HepG2 (cell line): ENCODE data around the gene PSD. TPM values are rescaled to one million over a fixed set of nuclear protein-coding genes. Genes with fewer than 3 reads are reported as not detected.

Experiments used
- ATAC-seq: fragments of 200-7000 bp; cut with Tn5 transposase; 3 replicates; pipeline ENCODE4 v1.9.1; 2020; ENCODE audit warnings: mild to moderate bottlenecking, moderate library complexity
- BruUV-seq: library from RNA; stranded (reverse); fragments of 400-500 nt; replicated peaks from 2 replicates; lab custom pipeline; 2021; lab: Mats Ljungman, UMichigan
- CTCF ChIA-PET: fragments of 300-600 bp; formaldehyde crosslinking; extraction: SDS; loops from one replicate; lab custom pipeline; 2021; ENCODE audit warnings: low total read pairs, inconsistent platforms, low intra/inter-chr PET ratio; lab: Yijun Ruan, JAX
- POLR2A ChIA-PET: fragments of 350-600 bp; sonication (Branson Sonifier 250); formaldehyde crosslinking; loops from one replicate; lab custom pipeline; 2020; ENCODE audit warnings: antibody characterized with exemption, inconsistent platforms; lab: Yijun Ruan, JAX
- DNase-seq: peaks from one replicate; pipeline ENCODE4 v3.0.0-alpha.2; 2015; ENCODE audit warnings: low spot score
- FAIRE-seq: peaks from 3 replicates; lab custom pipeline; 2011; peaks lifted over from hg19 to GRCh38; lab: Jason Lieb, UNC
- H2AFZ ChIP-seq: one replicate; pipeline ENCODE4 v1.6.1; 2011; ENCODE audit warnings: low read length, inconsistent platforms
- H3K27ac ChIP-seq: fragments of 300-600 bp; 3 replicates; pipeline ENCODE4 v1.8.0; 2011; ENCODE audit warnings: mixed run types, mild to moderate bottlenecking, mixed read lengths, low read length, inconsistent platforms; ENCODE audit not compliant: insufficient read depth; ENCODE audit errors: extremely low read length
- H3K27me3 ChIP-seq, 2 experiments: fragments of 200-600 bp in 1 of 2; 2 replicates in 1 of 2; 3 replicates in 1 of 2; pipeline versions ENCODE4 v1.6.0 to v1.8.0; 2011; ENCODE audit warnings: low read length in 2 of 2, mild to moderate bottlenecking in 2 of 2, moderate library complexity in 2 of 2, inconsistent platforms in 1 of 2; ENCODE audit not compliant: insufficient read depth in 2 of 2, control insufficient read depth in 1 of 2
- H3K36me3 ChIP-seq, 2 experiments: fragments of 200-600 bp in 1 of 2; replicated peaks in 1 of 2; 2 replicates in 1 of 2; 3 replicates in 1 of 2; pipeline versions ENCODE4 v1.5.1 to v1.8.0; 2011; ENCODE audit warnings: low read length in 2 of 2, inconsistent platforms in 1 of 2; ENCODE audit not compliant: insufficient read depth in 2 of 2, control insufficient read depth in 1 of 2
- H3K4me1 ChIP-seq: 2 replicates; pipeline ENCODE4 v1.5.1; 2012; ENCODE audit warnings: low read length, inconsistent platforms; ENCODE audit not compliant: insufficient read depth
- H3K4me2 ChIP-seq: 2 replicates; pipeline ENCODE4 v1.6.0; 2011; ENCODE audit warnings: low read depth, low read length, inconsistent platforms
- H3K4me3 ChIP-seq, 3 experiments: fragments of 200-600 bp in 1 of 3; sonication (generic), shearing (Covaris generic) in 1 of 3; replicated peaks in 1 of 3; 2 replicates each; pipeline ENCODE4 v1.5.1; 2011 to 2016; ENCODE audit warnings: low read length in 3 of 3, inconsistent platforms in 2 of 3, low read depth in 2 of 3, mild to moderate bottlenecking in 2 of 3, control low read depth in 1 of 3, mixed read lengths in 1 of 3; ENCODE audit not compliant: insufficient read depth in 1 of 3
- H3K79me2 ChIP-seq: one replicate; pipeline ENCODE4 v1.6.1; 2011; ENCODE audit warnings: low read length, inconsistent platforms; ENCODE audit not compliant: insufficient read depth
- H3K9ac ChIP-seq: 2 replicates; pipeline ENCODE4 v1.6.0; 2011; ENCODE audit warnings: mild to moderate bottlenecking, low read depth, low read length, inconsistent platforms; ENCODE audit not compliant: insufficient read depth
- H3K9me3 ChIP-seq: 2 replicates; pipeline ENCODE4 v1.5.1; 2012; ENCODE audit warnings: mild to moderate bottlenecking, low read length
- H4K20me1 ChIP-seq: 2 replicates; pipeline ENCODE4 v1.6.0; 2011; ENCODE audit warnings: inconsistent platforms, mild to moderate bottlenecking, low read length, moderate library complexity; ENCODE audit not compliant: insufficient read depth
- GABPA ChIP-seq, 2 experiments: IDR thresholded peaks; 2 replicates each; pipeline ENCODE4 v1.6.1; 2011 to 2016; ENCODE audit warnings: low read depth in 2 of 2, low read length in 1 of 2, missing biosample characterization in 1 of 2, missing genetic modification characterization in 1 of 2
- HBP1 ChIP-seq: IDR thresholded peaks from 2 replicates; pipeline ENCODE4 v1.6.1; 2016; ENCODE audit warnings: low read depth, control low read depth
- HNRNPK ChIP-seq: fragments of 200-400 bp; formaldehyde crosslinking; IDR thresholded peaks from 2 replicates; pipeline ENCODE4 v1.6.1; 2018; ENCODE audit warnings: low read length, low read depth, moderate library complexity, mild to moderate bottlenecking; ENCODE audit not compliant: poor library complexity, severe bottlenecking
- TEF ChIP-seq: sonication (generic); formaldehyde crosslinking; IDR thresholded peaks from 2 replicates; pipeline ENCODE4 v1.5.0; 2020; ENCODE audit warnings: missing genetic modification reagents
- WGBS: methylation state at CpG from one replicate; pipeline ENCODE4 v1.1.6; 2017; ENCODE audit warnings: low lambda C conversion rate; 5-methylcytosine and 5-hydroxymethylcytosine counted together
- in situ Hi-C: cut with HindIII; loops from 2 replicates; pipeline ENCODE4 v1.10.0; 2017; ENCODE audit warnings: low pct_unique_long_range_greater_than_20kb; ENCODE audit not compliant: extremely low pct_ligation_motif_present
- intact Hi-C: fragments of 100-400 bp; cut with micrococcal nuclease; formaldehyde crosslinking; loops from one replicate; pipeline ENCODE4 v1.10.0; 2022; ENCODE audit not compliant: unreplicated experiment
- polyA plus RNA-seq, 8 experiments: library from polyadenylated mRNA; depleted of rRNA in 3 of 8; stranded (reverse) in 7 of 8; unstranded in 1 of 8; fragments of >200 nt; fragmentation: Illumina TruSeq in 4 of 8; extraction: Trizol in 4 of 8; gene quantifications; 2 replicates each; pipeline versions ENCODE4 v1.2.1 to v1.2.3, GENCODE V29; 2011 to 2016; ENCODE audit warnings: low read depth in 4 of 8, missing spikeins in 1 of 8, mixed read lengths in 1 of 8; ENCODE audit not compliant: insufficient read depth in 1 of 8
- total RNA-seq, 5 experiments: library from RNA; depleted of rRNA; stranded (reverse); fragments of >200 nt; fragmentation: Illumina TruSeq; extraction: Trizol; gene quantifications; 2 replicates each; pipeline ENCODE4 v1.2.3, GENCODE V29; 2016; ENCODE audit warnings: low read depth in 1 of 5

PSD gene
- total and polyA plus RNA-seq, 2 of the 13 experiments (the other 11 are each of a cell fraction or from before 2014, with no cell fraction given), result 0.35 to 0.58 TPM

- TF ChIP-seq HBP1 (CRISPR knock-in tag) (no peak), HNRNPK (no peak)
Observed at GRCh38 chr10:102416695-102417094, 1.9 kb downstream of the PSD start (continued).

DNA sequence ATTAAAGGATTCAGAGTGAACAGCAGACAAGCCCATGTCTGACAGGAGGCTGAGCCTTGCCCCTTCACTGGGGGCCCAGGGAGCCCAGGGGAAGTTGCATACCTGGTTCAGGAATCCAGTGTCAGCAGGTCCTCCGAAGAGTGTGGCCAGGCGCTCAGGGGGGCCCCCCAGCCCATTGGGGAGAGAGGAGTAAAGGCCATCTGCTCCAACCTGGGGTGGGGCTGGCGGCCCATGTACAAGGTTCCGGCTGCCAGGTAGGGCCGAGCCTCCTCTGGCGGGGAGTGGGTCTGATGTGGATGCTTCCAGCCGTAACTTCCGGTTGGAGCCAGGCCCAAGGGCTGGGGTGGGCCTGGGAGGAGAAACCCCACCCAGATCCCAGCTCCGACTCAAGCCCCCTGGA lies 2.3 kb downstream of the PSD start:
- no peak overlapping the region for H3K4me3 ChIP-seq
- no peaks in the 10 kb centered on the region for H3K79me2 ChIP-seq
- TF ChIP-seq GABPA (IDR thresholded peaks at IDR 0.05; ENCODE audit: low read depth, low read length) (no peak), GABPA (CRISPR knock-in tag; IDR thresholded peaks at IDR 0.05; ENCODE audit: low read depth) (0 out of 2 replicates have a peak, but pooled peaks have one; percentile 15), TEF (no peak)
- TF ChIP-seq, all 625 proteins: peak for 1
- intact Hi-C loops, result no loop called here
- CTCF ChIA-PET, result no interaction called here
- no peak for DNase-seq
- BruUV-seq, result no TSS peak
- POLR2A ChIA-PET, result no interaction called here
- H2AFZ ChIP-seq, result no peak overlapping the region
- H3K36me3 ChIP-seq, result no peaks in the 10 kb centered on the region
- in situ Hi-C loops, result no loop called here
- H3K27ac ChIP-seq, result no peak overlapping the region
- H3K4me2 ChIP-seq, result no peak overlapping the region
- peaks cover 18% of the 10 kb centered on the region for H3K4me1 ChIP-seq
- no peak overlapping the region for H3K9ac ChIP-seq
- H4K20me1 ChIP-seq, result no peaks in the 10 kb centered on the region; the same call in 1 of the 2 replicates
- no peak for FAIRE-seq
- H3K27me3 ChIP-seq, result peaks cover 13 to 50% of the 10 kb centered on the region in 2 experiments
- 10% methylated on average over 2 of the region's 9 CpGs for WGBS
- no peak for ATAC-seq
- H3K9me3 ChIP-seq, result no peaks in the 10 kb centered on the region
